Cardiac muscle cell (in vitro differentiated cells and primary cell): ENCODE results near the gene WBP1L. TPM values are rescaled to one million over a fixed set of nuclear protein-coding genes. Genes with fewer than 3 reads are reported as not detected.

Experiments
- DNase-seq, 2 donors: peaks; one replicate each; pipeline versions ENCODE4 v3.0.0 to v3.0.0-alpha.2; 2010 to 2017; ENCODE audit warnings: low read depth in 1 of 2, low spot score in 1 of 2
- H3K27ac ChIP-seq: fragments of 200-600 bp; sonication (generic); 2 replicates; pipeline ENCODE4 v1.5.1; 2016
- H3K27me3 ChIP-seq: fragments of 200-600 bp; sonication (generic); 2 replicates; pipeline ENCODE4 v1.6.0; 2016; ENCODE audit warnings: control low read depth
- H3K36me3 ChIP-seq: fragments of 200-600 bp; sonication (generic); 2 replicates; pipeline ENCODE4 v1.5.1; 2016; ENCODE audit warnings: control low read depth
- H3K4me1 ChIP-seq: fragments of 200-600 bp; sonication (generic); 2 replicates; pipeline ENCODE4 v1.8.1; 2017; ENCODE audit warnings: low read depth, mild to moderate bottlenecking, mixed run types
- H3K4me3 ChIP-seq: fragments of 200-600 bp; sonication (generic); 2 replicates; pipeline ENCODE4 v1.5.1; 2016; ENCODE audit warnings: mild to moderate bottlenecking
- H3K9me3 ChIP-seq: fragments of 200-600 bp; sonication (generic); 2 replicates; pipeline ENCODE4 v1.5.1; 2017; ENCODE audit warnings: low read depth, mild to moderate bottlenecking, control low read depth
- polyA plus RNA-seq: library from polyadenylated mRNA; unstranded; fragments of >200 nt; fragmentation: Nextera tagmentation; extraction: Ambion mirVana; gene quantifications from 2 replicates; pipeline ENCODE4 v1.2.1, GENCODE V29; 2016
- total RNA-seq: library from RNA; depleted of rRNA; stranded (reverse); fragments of >200 nt; gene quantifications from 2 replicates; pipeline ENCODE4 v1.2.3, GENCODE V29; 2016
- TF ChIP-seq, protein P1 (sequence below): IDR thresholded peaks from 2 replicates; pipeline ENCODE4 v1.5.1; 2012; ENCODE audit warnings: low read depth, mild to moderate bottlenecking, low read length

The WBP1L gene
- total and polyA plus RNA-seq, 2 experiments from 2014 or later: 14.2 to 43.9 TPM

DNA sequence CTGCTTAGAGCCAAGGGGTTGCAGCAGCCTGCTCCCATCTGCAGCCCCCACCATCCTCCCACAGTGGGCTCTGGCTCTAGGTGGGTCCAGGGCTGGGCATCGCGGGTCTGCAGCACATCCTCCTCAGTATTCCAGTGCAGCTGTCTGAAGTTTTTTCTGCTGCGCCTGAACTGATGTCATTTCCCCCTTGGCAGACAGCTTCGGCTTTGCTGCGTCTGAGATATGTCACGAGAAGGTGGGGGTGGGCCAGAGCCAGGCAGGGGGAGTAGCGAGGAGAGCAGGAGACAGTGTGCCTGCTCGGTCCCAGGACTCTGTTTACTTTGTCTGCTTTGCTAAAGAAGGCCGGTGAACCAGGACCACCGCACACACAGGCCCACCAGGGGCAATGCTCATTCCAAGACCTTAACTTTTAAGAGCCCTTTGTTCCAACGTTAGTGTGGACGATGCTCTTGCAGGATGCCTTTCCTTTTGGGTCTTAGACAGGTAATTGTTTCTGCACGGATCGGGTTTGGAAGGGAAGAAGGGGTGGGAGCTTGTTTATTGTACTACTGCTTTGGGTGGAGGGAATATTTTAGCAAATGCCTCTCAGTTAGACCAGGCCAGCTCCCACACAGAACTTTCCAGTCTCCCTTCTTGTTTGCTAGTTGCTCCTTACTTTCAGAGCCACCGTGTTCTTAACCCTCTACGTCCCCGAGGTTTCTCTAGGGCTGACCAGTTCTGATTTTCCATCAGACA, 32.4 kb downstream of the WBP1L start:
- DNase-seq: peak; percentile 51 to 92
- Histone ChIP-seq H3K27me3 (no peaks in the 10 kb centered on the region), H3K36me3 (no peaks in the 10 kb centered on the region), H3K9me3 (no peaks in the 10 kb centered on the region), H3K27ac (peak overlapping the region; percentile 93), H3K4me3 (peak overlapping the region; percentile 8), H3K4me1 (peaks cover 58% of the 10 kb centered on the region)
- TF ChIP-seq, protein P1, sequence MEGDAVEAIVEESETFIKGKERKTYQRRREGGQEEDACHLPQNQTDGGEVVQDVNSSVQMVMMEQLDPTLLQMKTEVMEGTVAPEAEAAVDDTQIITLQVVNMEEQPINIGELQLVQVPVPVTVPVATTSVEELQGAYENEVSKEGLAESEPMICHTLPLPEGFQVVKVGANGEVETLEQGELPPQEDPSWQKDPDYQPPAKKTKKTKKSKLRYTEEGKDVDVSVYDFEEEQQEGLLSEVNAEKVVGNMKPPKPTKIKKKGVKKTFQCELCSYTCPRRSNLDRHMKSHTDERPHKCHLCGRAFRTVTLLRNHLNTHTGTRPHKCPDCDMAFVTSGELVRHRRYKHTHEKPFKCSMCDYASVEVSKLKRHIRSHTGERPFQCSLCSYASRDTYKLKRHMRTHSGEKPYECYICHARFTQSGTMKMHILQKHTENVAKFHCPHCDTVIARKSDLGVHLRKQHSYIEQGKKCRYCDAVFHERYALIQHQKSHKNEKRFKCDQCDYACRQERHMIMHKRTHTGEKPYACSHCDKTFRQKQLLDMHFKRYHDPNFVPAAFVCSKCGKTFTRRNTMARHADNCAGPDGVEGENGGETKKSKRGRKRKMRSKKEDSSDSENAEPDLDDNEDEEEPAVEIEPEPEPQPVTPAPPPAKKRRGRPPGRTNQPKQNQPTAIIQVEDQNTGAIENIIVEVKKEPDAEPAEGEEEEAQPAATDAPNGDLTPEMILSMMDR: no peak

DNA sequence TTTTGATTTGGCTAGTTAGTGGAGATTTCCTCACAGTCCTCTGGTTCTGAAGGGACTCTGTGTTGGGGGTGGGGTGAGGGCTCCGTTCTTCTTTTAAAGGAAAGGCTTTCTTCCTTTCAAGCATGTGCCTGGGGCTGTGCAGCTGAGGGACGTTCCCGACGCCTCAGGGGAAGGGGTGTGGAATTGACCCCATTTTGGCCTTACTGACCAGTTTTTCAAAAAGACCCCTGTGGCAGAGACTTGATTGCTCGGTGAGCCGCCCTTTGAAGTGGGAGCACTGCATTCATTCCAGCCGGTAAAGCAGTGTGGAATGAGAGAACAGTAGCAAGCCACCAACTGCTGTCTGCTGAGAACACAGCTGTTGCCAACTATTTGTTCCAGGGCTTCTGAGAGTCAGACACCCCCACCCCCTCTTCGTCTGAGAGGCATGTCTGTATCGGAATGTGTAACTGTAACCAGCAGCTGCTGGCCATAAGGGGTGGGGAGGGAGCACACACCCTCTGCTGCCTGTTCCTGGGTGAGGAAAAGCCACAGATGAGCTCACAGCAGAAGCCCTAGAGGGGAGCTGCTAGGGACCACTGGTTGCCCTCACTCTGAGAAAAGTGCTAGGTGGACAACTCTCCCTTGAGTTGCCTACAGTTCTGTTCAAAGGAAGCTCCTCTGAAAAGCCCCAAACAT, 33.2 kb downstream of the WBP1L start:
- peak; percentile 89 to 98 for DNase-seq
- peak overlapping the region; percentile 93 for H3K27ac ChIP-seq
- H3K4me3 ChIP-seq: peak overlapping the region; percentile 8

DNA sequence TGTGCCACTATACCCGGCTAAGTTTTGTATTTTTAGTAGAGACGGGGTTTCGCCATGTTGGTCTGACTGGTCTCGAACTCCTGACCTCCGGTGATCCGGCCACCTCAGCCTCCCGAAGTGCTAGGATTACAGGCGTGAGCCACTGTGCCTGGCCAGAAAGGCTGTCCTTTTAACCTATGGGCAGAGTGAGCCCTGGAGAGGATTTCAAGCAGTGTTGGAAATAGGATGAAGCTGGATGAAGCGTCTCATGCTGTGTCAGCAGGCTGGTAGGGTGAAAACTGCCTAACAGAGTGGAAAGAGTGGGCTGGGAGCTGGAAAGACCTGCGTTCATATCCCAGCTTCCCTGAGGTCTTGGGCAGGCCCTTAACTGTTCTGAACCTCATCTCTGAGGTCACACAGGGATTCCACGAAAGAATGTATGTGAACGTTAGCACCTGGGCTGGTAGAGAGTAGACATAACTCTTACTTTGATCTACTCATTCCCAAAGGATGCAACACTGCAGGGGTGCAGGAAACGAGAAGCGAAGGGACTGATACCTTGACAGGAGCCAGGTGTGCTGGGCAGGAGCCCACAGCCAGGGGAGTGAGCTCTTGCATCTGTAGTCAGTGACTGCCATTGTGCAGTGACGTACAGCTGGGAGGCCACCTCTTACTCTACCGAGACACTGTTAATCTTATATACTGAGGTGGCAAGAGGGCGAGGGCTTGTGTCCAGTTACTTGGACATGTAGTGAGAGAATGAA, 34.1 kb downstream of the WBP1L start:
- DNase-seq: no peak
- no peaks in the 10 kb centered on the region for H3K9me3 ChIP-seq
- H3K27ac ChIP-seq: peak overlapping the region; percentile 93
- TF ChIP-seq, protein P1: no peak
- H3K27me3 ChIP-seq: no peaks in the 10 kb centered on the region
- H3K4me3 ChIP-seq: no peak overlapping the region
- H3K4me1 ChIP-seq: peaks cover 74% of the 10 kb centered on the region
- H3K36me3 ChIP-seq: no peaks in the 10 kb centered on the region

More for the DNA sequence above, 33.2 kb downstream of the WBP1L start:
- Histone ChIP-seq H3K27me3 (no peaks in the 10 kb centered on the region), H3K9me3 (no peaks in the 10 kb centered on the region), H3K36me3 (no peaks in the 10 kb centered on the region), H3K4me1 (peaks cover 66% of the 10 kb centered on the region)
- TF ChIP-seq, protein P1: no peak

DNA sequence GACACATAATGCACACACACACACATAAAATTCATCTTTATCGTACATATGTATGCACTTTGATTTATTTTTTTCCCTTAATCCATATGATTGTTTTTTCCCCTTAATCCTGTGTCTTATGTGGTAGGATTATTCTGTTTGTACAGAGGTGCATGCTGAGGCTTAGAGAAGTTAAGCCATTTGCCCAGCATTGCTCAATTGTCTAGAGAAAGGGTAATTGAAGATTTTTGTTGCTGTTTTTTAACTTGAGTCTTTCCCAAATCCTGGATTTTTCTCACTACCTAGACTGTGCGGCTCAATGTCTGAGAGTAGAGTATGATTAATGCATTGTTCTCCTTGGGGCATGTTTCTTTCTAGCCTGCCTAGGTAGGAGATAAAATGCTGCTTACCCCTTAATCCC, 35.0 kb downstream of the WBP1L start:
- H3K9me3 ChIP-seq: no peaks in the 10 kb centered on the region
- DNase-seq: no peak
- H3K27me3 ChIP-seq: no peaks in the 10 kb centered on the region
- H3K4me1 ChIP-seq: peaks cover 77% of the 10 kb centered on the region
- H3K27ac ChIP-seq: no peak overlapping the region
- H3K36me3 ChIP-seq: no peaks in the 10 kb centered on the region
- TF ChIP-seq, protein P1: no peak
- H3K4me3 ChIP-seq: no peak overlapping the region

DNA sequence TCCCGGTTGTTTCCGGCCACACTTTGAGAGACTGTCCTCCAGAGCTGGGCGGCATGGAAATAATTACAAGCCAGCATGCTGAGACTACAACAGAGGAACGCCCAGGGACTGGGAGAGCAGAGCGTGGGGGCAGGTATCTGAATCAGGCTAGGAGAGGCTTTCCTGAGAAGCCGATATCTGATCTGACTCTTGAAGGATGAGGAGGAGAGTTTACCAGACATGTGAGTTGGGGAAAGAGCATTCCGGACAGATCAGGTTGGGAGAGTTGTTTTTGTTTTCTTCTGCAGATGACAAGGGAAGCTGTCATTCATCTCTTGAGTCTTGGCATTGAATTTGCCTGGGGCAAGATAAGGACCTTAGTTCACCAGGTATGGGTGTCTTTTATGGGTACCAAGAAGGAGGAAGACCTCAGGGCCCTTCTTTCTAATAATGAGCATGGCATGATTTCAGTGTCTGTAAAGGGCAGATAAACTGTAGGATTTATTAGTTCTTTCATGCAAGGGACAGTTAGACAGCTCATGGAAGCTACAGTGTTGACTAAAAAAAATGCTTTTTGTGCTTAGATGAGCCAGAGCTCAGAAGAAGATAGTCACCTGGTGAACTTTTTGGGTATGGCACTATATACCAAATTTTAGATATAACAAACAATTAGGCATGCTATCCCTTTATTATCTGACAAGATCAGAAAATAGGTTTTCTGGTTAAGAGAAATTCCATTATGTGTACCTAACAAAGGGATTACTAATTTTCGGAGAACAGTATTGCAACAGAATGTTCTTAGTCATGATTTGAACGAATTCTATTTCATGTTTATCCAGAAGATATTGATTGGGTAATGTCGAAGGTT, 36.2 kb downstream of the WBP1L start:
- DNase-seq: no peak
- H3K4me1 ChIP-seq: peaks cover 77% of the 10 kb centered on the region
- no peaks in the 10 kb centered on the region for H3K9me3 ChIP-seq
- no peak overlapping the region for H3K4me3 ChIP-seq
- no peaks in the 10 kb centered on the region for H3K27me3 ChIP-seq
- TF ChIP-seq, protein P1: no peak
- H3K36me3 ChIP-seq: no peaks in the 10 kb centered on the region
- H3K27ac ChIP-seq: no peak overlapping the region
